IMR-90 (cell line): ENCODE data around the gene SUSD1. TPM values are rescaled to one million over a fixed set of nuclear protein-coding genes. Genes with fewer than 3 reads are reported as not detected.
A peak's percentile ranks its signal among the peaks of the same experiment; 100 is the strongest.

Experiments
- ATAC-seq: fragments of 200-7000 bp; cut with Tn5 transposase; 2 replicates; pipeline ENCODE4 v1.9.1; 2020; ENCODE audit warnings: low read depth, mild to moderate bottlenecking, moderate library complexity
- BruUV-seq: library from RNA; stranded (reverse); fragments of 400-500 nt; replicated peaks from 2 replicates; lab custom pipeline; 2021; lab: Mats Ljungman, UMichigan
- CTCF ChIA-PET: fragments of 300-600 bp; formaldehyde crosslinking; extraction: SDS; loops from one replicate; lab custom pipeline; 2021; ENCODE audit warnings: antibody characterized with exemption; lab: Yijun Ruan, JAX
- POLR2A ChIA-PET: fragments of 300-600 bp; sonication (Branson Sonifier 250); formaldehyde crosslinking; loops from one replicate; lab custom pipeline; 2022; ENCODE audit warnings: antibody characterized with exemption; ENCODE audit not compliant: unreplicated experiment; lab: Charles Lee
- DNase-seq: peaks from one replicate; pipeline ENCODE4 v3.0.0; 2013
- H2AFZ ChIP-seq: replicated peaks from 2 replicates; pipeline ENCODE3; 2013; ENCODE audit warnings: low read length, mild to moderate bottlenecking; ENCODE audit not compliant: poor library complexity
- H2AK5ac ChIP-seq: 2 replicates; pipeline ENCODE4 v1.6.1; 2013; ENCODE audit warnings: low read depth, low read length, inconsistent platforms
- H2AK9ac ChIP-seq: replicated peaks from 2 replicates; pipeline ENCODE3; 2013; ENCODE audit warnings: mild to moderate bottlenecking, low read depth, low read length, moderate library complexity; ENCODE audit not compliant: poor library complexity
- H2BK120ac ChIP-seq: 2 replicates; pipeline ENCODE4 v1.6.1; 2013; ENCODE audit warnings: low read depth, low read length, inconsistent platforms
- H2BK15ac ChIP-seq: 3 replicates; pipeline ENCODE4 v1.6.1; 2013; ENCODE audit warnings: low read depth, low read length, inconsistent platforms
- H2BK20ac ChIP-seq: 2 replicates; pipeline ENCODE4 v1.6.1; 2013; ENCODE audit warnings: low read depth, mild to moderate bottlenecking, inconsistent platforms, low read length, moderate library complexity
- H2BK5ac ChIP-seq: 2 replicates; pipeline ENCODE4 v1.6.1; 2013; ENCODE audit warnings: mild to moderate bottlenecking, low read depth, low read length, inconsistent platforms; ENCODE audit not compliant: poor library complexity, severe bottlenecking
- H3K14ac ChIP-seq: replicated peaks from 2 replicates; pipeline ENCODE4 v1.6.1; 2013; ENCODE audit warnings: low read depth, low read length, inconsistent platforms
- H3K18ac ChIP-seq: 2 replicates; pipeline ENCODE4 v1.6.1; 2013; ENCODE audit warnings: low read depth, low read length, control low read depth
- H3K23ac ChIP-seq: 2 replicates; pipeline ENCODE4 v1.6.1; 2013; ENCODE audit warnings: low read depth, low read length, inconsistent platforms
- H3K27ac ChIP-seq: 2 replicates; pipeline ENCODE4 v1.5.1; 2013; ENCODE audit warnings: mild to moderate bottlenecking, control low read depth, low read length; ENCODE audit not compliant: insufficient read depth
- H3K27me3 ChIP-seq: 2 replicates; pipeline ENCODE4 v1.6.1; 2013; ENCODE audit warnings: low read length; ENCODE audit not compliant: control insufficient read depth, insufficient read depth
- H3K36me3 ChIP-seq: 2 replicates; pipeline ENCODE4 v1.6.1; 2013; ENCODE audit warnings: low read length, mixed read lengths; ENCODE audit not compliant: control insufficient read depth, insufficient read depth
- H3K4ac ChIP-seq: 2 replicates; pipeline ENCODE4 v1.6.1; 2013; ENCODE audit warnings: low read depth, low read length, inconsistent platforms
- H3K4me1 ChIP-seq: 2 replicates; pipeline ENCODE4 v1.6.1; 2013; ENCODE audit warnings: low read length, mixed read lengths; ENCODE audit not compliant: control insufficient read depth, insufficient read depth
- H3K4me2 ChIP-seq: 2 replicates; pipeline ENCODE4 v1.6.1; 2013; ENCODE audit warnings: low read depth, mild to moderate bottlenecking, control low read depth, low read length, moderate library complexity
- H3K4me3 ChIP-seq: 2 replicates; pipeline ENCODE4 v1.5.1; 2013; ENCODE audit warnings: low read depth, mild to moderate bottlenecking, control low read depth, low read length, moderate library complexity; ENCODE audit not compliant: insufficient read depth
- H3K56ac ChIP-seq: 2 replicates; pipeline ENCODE4 v1.6.1; 2013; ENCODE audit warnings: low read length, inconsistent platforms; ENCODE audit not compliant: insufficient read depth; ENCODE audit errors: extremely low read depth
- H3K79me1 ChIP-seq, 2 experiments: 2 replicates each; pipeline ENCODE4 v1.6.1; 2013; ENCODE audit warnings: low read length in 2 of 2, inconsistent platforms in 1 of 2, low read depth in 1 of 2
- H3K9ac ChIP-seq: 2 replicates; pipeline ENCODE4 v1.6.1; 2013; ENCODE audit warnings: low read depth, low read length, control low read depth
- H3K9me1 ChIP-seq: 2 replicates; pipeline ENCODE4 v1.6.1; 2013; ENCODE audit warnings: low read length, inconsistent platforms; ENCODE audit not compliant: insufficient read depth
- H3K9me3 ChIP-seq: 2 replicates; pipeline ENCODE4 v1.6.1; 2013; ENCODE audit warnings: low read length; ENCODE audit not compliant: control insufficient read depth, insufficient read depth
- H4K20me1 ChIP-seq: 2 replicates; pipeline ENCODE4 v1.6.1; 2013; ENCODE audit warnings: low read length, inconsistent platforms; ENCODE audit not compliant: insufficient read depth
- H4K5ac ChIP-seq: 2 replicates; pipeline ENCODE4 v1.6.1; 2013; ENCODE audit warnings: mild to moderate bottlenecking, low read depth, low read length, control low read depth
- H4K8ac ChIP-seq, 2 experiments: 2 replicates each; pipeline ENCODE4 v1.6.1; 2013; ENCODE audit warnings: low read depth in 2 of 2, low read length in 2 of 2, control low read depth in 1 of 2, inconsistent platforms in 1 of 2
- H4K91ac ChIP-seq: 2 replicates; pipeline ENCODE4 v1.6.1; 2013; ENCODE audit warnings: low read depth, low read length, inconsistent platforms; ENCODE audit not compliant: insufficient read depth
- NFE2L2 ChIP-seq: fragments of 150-350 bp; IDR thresholded peaks from 2 replicates; pipeline ENCODE4 v1.6.1; 2016; ENCODE audit warnings: low read depth, mild to moderate bottlenecking, low read length
- RCOR1 ChIP-seq: IDR thresholded peaks from 2 replicates; pipeline ENCODE4 v1.6.1; 2012; ENCODE audit warnings: mild to moderate bottlenecking, low read length, improper control_type of control experiment; ENCODE audit not compliant: insufficient replicate concordance
- SMC3 ChIP-seq: fragments of 150-350 bp; IDR thresholded peaks from 2 replicates; pipeline ENCODE4 v1.6.1; 2016; ENCODE audit warnings: low read depth, mild to moderate bottlenecking, antibody characterized with exemption, low read length, moderate library complexity
- USF2 ChIP-seq: fragments of 150-350 bp; IDR thresholded peaks from 2 replicates; pipeline ENCODE4 v1.6.1; 2017; ENCODE audit warnings: mild to moderate bottlenecking, antibody characterized with exemption, low read length, low read depth
- WGBS, 2 experiments: methylation state at CpG; one replicate each; pipeline versions ENCODE4 v1.1.5 to v1.1.7; 2013; ENCODE audit warnings: missing lambda C conversion rate in 2 of 2; ENCODE audit not compliant: insufficient read length in 1 of 2; ENCODE audit errors: extremely low coverage in 2 of 2; 5-methylcytosine and 5-hydroxymethylcytosine counted together
- dilution Hi-C: fragments of 300-500 bp; cut with HindIII; formaldehyde crosslinking; loops from one replicate; pipeline ENCODE4 v1.14.3; 2018; ENCODE audit warnings: low sequenced_read_pairs; ENCODE audit not compliant: unreplicated experiment
- in situ Hi-C: fragments of 300-500 bp; cut with MboI; formaldehyde crosslinking; loops from 3 replicates; pipeline ENCODE4 v1.14.3; 2019; ENCODE audit warnings: low sequenced_read_pairs, inconsistent platforms, mixed read lengths
- intact Hi-C: fragments of 100-400 bp; cut with micrococcal nuclease; formaldehyde crosslinking; loops from 2 replicates; pipeline ENCODE4 v1.10.0; 2022
- polyA plus RNA-seq, 3 experiments: library from polyadenylated mRNA; depleted of rRNA; stranded (reverse); fragments of >200 nt; gene quantifications; 2 replicates each; pipeline ENCODE4 v1.2.3, GENCODE V29; 2012; ENCODE audit warnings: low replicate concordance in 1 of 3
- total RNA-seq: library from RNA; depleted of rRNA; stranded (reverse); fragments of >200 nt; gene quantifications from 2 replicates; pipeline ENCODE4 v1.2.3, GENCODE V29; 2012

The SUSD1 gene
- total and polyA plus RNA-seq, 2 of the 4 experiments (the other 2 are of a cell fraction), result 4.0 to 4.7 TPM

GRCh38 chr9:112032009-112032408 lies 143.1 kb downstream of the SUSD1 start (continued):
- no peak for TF ChIP-seq USF2

- no peaks in the 10 kb centered on the region for H3K9me3 ChIP-seq
- DNase-seq (no peak), ATAC-seq (no peak)
- no peak overlapping the region for H3K9ac ChIP-seq
- H3K56ac ChIP-seq, result no peak overlapping the region
- H3K79me1 ChIP-seq, result peaks cover 18 to 46% of the 10 kb centered on the region in 2 experiments
- H3K36me3 ChIP-seq, result no peaks in the 10 kb centered on the region
- no peak overlapping the region for H2AFZ ChIP-seq
- peak overlapping the region; percentile 93 for H2BK120ac ChIP-seq
- WGBS, 2 experiments, result no CpG with 5 or more reads among the region's 3 CpGs
- no peaks in the 10 kb centered on the region for H4K20me1 ChIP-seq
- no TSS peak for BruUV-seq
- peak overlapping the region; percentile 90; the same call in 1 of the 2 replicates for H3K18ac ChIP-seq
- no peak overlapping the region for H3K14ac ChIP-seq
- no peak overlapping the region for H3K23ac ChIP-seq
- peaks cover 31% of the 10 kb centered on the region for H3K4me1 ChIP-seq
- peaks cover 38% of the 10 kb centered on the region for H3K9me1 ChIP-seq
- ChIA-PET CTCF (no interaction called here), POLR2A (no interaction called here)
- H3K4ac ChIP-seq, result peak overlapping the region; percentile 83; the same call in 1 of the 2 replicates
- H2AK5ac ChIP-seq, result peak overlapping the region; percentile 98; the same call in 1 of the 2 replicates
- dilution Hi-C loops, result no loop called here
- no peak overlapping the region for H4K91ac ChIP-seq
- H4K5ac ChIP-seq, result no peak overlapping the region
- no peak overlapping the region for H3K27ac ChIP-seq
- H4K8ac ChIP-seq, result peak overlapping the region; percentile 55 to 64; a peak in 3 of 4 replicates
- H2AK9ac ChIP-seq, result no peak overlapping the region
- TF ChIP-seq NFE2L2 (no peak), RCOR1 (no peak), SMC3 (no peak)
- no peak overlapping the region for H3K4me2 ChIP-seq
- in situ Hi-C loops, result no loop called here
- peak overlapping the region; percentile 99; the same call in 2 of the 3 replicates for H2BK15ac ChIP-seq
- intact Hi-C loops, result loop anchor here (5.0 kb wide), 2 partner anchors 41 to 74 kb away; no protein-coding TSS in a partner anchor
- no peak overlapping the region for H2BK5ac ChIP-seq
- no peaks in the 10 kb centered on the region for H3K27me3 ChIP-seq
- H3K4me3 ChIP-seq, result no peak overlapping the region
- peak overlapping the region; percentile 99 for H2BK20ac ChIP-seq
Measured at GRCh38 chr9:112031400-112031799, 143.7 kb downstream of the SUSD1 start.
